ENCODE data around the gene EBI3. TPM values are rescaled to one million over a fixed set of nuclear protein-coding genes. Genes with fewer than 3 reads are reported as not detected.

The EBI3 gene
- total and polyA plus RNA-seq, 4 donors: 1.8 to 7.8 (median 2.5) TPM

- Histone ChIP-seq H3K4me1 (ENCODE audit: control insufficient read depth in 4 of 4, insufficient read depth in 4 of 4, low read length in 3 of 4) (peaks cover 13 to 30% (median 24%) of the 10 kb centered on the region in 4 donors), H3K36me3 (ENCODE audit: control insufficient read depth in 4 of 4, insufficient read depth in 3 of 4, low read depth in 1 of 4, low read length in 3 of 4) (no peaks in the 10 kb centered on the region), H3K9ac (ENCODE audit: low read depth in 1 of 2, low read length in 2 of 2) (no peak overlapping the region), H3K9me3 (ENCODE audit: control insufficient read depth in 4 of 4, low read length in 3 of 4) (no peaks in the 10 kb centered on the region), H3K27me3 (ENCODE audit: control insufficient read depth in 4 of 4, insufficient read depth in 4 of 4, low read length in 3 of 4) (no peaks in the 10 kb centered on the region), H3K4me3 (ENCODE audit: low read depth in 1 of 3, low read length in 3 of 3) (no peak overlapping the region), H3K27ac (ENCODE audit: low read depth in 1 of 2, low read length in 2 of 2) (peak overlapping the region in 1 of 2 donors; percentile 32)
- 91% methylated on average over 2 of the region's 2 CpGs for WGBS
- no peak for DNase-seq (ENCODE audit: low spot score)
- no peak for TF ChIP-seq FOXA2 (IDR thresholded peaks at IDR 0.05)
- TF ChIP-seq JUND (IDR thresholded peaks at IDR 0.05): no peak
- no peak for TF ChIP-seq RXRA (IDR thresholded peaks at IDR 0.05)
- TF ChIP-seq MAX (IDR thresholded peaks at IDR 0.05): no peak
- no peak for TF ChIP-seq ATF3 (IDR thresholded peaks at IDR 0.05)
- no peak for TF ChIP-seq HNF4A (conservative IDR thresholded peaks at IDR 0.05)
- TF ChIP-seq YY1 (IDR thresholded peaks at IDR 0.05): no peak
- TF ChIP-seq RAD21 (IDR thresholded peaks at IDR 0.05): no peak
- no peak for TF ChIP-seq TAF1 (conservative IDR thresholded peaks at IDR 0.05)
- TF ChIP-seq SP1 (IDR thresholded peaks at IDR 0.05): no peak
- TF ChIP-seq HNF4G (IDR thresholded peaks at IDR 0.05): no peak
- TF ChIP-seq EGR1 (IDR thresholded peaks at IDR 0.05; ENCODE audit: low read depth in 2 of 2): no peak
Measured at GRCh38 chr19:4184718-4185352, 44.5 kb upstream of the EBI3 start.

- no peak overlapping the region for H3K27ac ChIP-seq (ENCODE audit: low read depth in 1 of 2, low read length in 2 of 2)
- peaks cover 11 to 28% (median 22%) of the 10 kb centered on the region in 4 donors for H3K4me1 ChIP-seq (ENCODE audit: control insufficient read depth in 4 of 4, insufficient read depth in 4 of 4, low read length in 3 of 4)
- 78% methylated on average over 9 of the region's 9 CpGs for WGBS
- DNase-seq (ENCODE audit: low spot score): no peak
- H3K9me3 ChIP-seq (ENCODE audit: control insufficient read depth in 4 of 4, low read length in 3 of 4): no peaks in the 10 kb centered on the region
- TF ChIP-seq GABPA (IDR thresholded peaks at IDR 0.05 in 1 of 2, conservative IDR thresholded peaks at IDR 0.05 in 1 of 2) (no peak), MAX (IDR thresholded peaks at IDR 0.05) (no peak), EGR1 (IDR thresholded peaks at IDR 0.05; ENCODE audit: low read depth in 2 of 2) (no peak), JUND (IDR thresholded peaks at IDR 0.05) (no peak), YY1 (IDR thresholded peaks at IDR 0.05) (no peak), TAF1 (conservative IDR thresholded peaks at IDR 0.05) (no peak), FOXA1 (IDR thresholded peaks at IDR 0.05) (no peak), REST (IDR thresholded peaks at IDR 0.05) (no peak), ATF3 (IDR thresholded peaks at IDR 0.05) (no peak), HNF4A (conservative IDR thresholded peaks at IDR 0.05) (no peak), FOXA2 (IDR thresholded peaks at IDR 0.05) (no peak)
- H3K36me3 ChIP-seq (ENCODE audit: control insufficient read depth in 4 of 4, insufficient read depth in 3 of 4, low read depth in 1 of 4, low read length in 3 of 4): no peaks in the 10 kb centered on the region
- H3K27me3 ChIP-seq (ENCODE audit: control insufficient read depth in 4 of 4, insufficient read depth in 4 of 4, low read length in 3 of 4): no peaks in the 10 kb centered on the region
- no peak overlapping the region for H3K4me3 ChIP-seq (ENCODE audit: low read depth in 1 of 3, low read length in 3 of 3)
- H3K9ac ChIP-seq (ENCODE audit: low read depth in 1 of 2, low read length in 2 of 2): no peak overlapping the region
Measured at GRCh38 chr19:4185413-4186086, 43.8 kb upstream of the EBI3 start.

Data from liver (tissue), 9 donors.